ENCODE data around the gene KIF19.

The KIF19 gene

DNA sequence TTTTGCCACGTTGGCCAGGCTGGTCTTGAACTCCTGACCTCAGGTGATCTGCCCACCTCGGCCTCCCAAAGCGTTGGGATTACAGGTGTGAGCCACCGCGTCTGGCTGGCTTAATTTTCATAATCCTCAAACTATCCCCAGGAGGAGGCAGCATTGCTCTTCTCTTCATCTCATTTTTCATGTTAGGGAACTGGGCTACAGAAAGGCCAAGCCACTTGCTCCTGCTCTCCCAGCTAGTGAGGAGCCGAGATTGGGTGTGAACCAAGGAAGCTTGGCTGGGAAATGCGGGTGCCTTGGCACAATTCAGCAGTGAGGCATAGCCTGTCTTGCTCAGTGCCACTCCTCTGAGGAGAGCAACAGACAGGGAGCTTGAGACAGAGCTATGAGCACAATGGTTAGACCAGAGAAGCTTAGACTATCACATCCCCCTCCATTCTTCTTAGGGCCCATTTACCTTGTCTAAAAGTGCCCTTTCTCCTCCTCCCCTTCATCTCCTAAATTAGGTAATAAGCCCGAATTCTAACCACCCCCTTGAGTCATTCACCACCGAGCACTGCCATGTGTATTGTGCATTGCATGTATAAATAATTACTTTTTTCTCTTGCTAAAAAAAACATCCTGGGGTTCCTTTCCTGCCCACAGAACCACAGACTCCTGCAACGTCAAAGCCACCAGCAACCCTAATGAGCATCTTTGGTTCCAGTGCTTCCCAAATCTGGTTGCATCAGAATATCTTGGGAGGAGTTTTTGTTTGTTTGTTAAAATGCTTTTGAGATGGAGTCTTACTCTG is 20.0 kb upstream of the KIF19 start:
- no peak overlapping the region for H3K4me3 ChIP-seq (ENCODE audit: low read length)
- DNase-seq (ENCODE audit: low read depth) = no peak
- no peak overlapping the region for H3K9ac ChIP-seq (ENCODE audit: low read length)
- no peaks in the 10 kb centered on the region for H3K36me3 ChIP-seq (ENCODE audit: control insufficient read depth, insufficient read depth, low read length, severe bottlenecking)
- H3K27me3 ChIP-seq (replicated peaks; ENCODE audit: control insufficient read depth, insufficient read depth, low read length) = peaks cover 18% of the 10 kb centered on the region
- no peaks in the 10 kb centered on the region for H3K9me3 ChIP-seq (ENCODE audit: control insufficient read depth, low read length)
- H3K4me1 ChIP-seq (ENCODE audit: control insufficient read depth, insufficient read depth, low read length) = no peaks in the 10 kb centered on the region

DNA sequence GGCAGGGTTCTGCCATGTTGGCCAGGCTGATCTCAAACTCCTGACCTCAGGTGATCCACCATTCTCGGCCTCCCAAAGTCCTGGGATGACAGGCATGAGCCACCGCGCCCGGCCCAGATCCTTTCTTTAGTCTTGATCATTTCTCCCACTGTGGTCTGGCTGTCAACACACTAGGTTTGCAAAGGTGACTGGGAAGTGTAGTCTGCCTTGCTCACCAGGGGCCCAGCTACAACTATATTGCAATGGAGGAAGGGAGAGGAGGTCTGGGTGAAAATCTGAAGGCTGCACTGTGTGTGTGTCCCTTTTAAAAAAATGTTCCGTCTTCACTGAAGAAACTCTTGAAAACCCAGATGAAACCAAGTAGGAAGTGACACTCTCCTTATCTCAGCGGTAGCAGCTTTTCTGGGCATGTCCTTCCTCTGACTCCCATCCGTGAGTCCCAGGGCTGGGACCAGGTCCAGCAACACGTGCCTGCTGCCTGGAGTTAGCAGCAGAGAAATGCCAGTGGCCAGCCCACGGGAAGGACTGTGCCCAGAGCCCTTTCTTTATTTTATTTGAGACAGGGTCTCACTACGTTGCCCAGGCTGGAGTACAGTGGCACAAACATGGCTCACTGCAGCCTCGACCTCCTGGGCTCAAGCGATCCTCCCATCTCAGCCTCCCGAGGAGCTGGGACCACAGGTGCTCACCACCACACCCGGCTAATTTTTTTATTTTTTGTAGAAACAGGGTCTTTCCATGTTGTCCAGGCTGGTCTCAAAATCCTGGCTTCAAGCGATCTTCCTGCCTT is 17.8 kb upstream of the KIF19 start:
- H3K4me3 ChIP-seq (ENCODE audit: low read length) = no peak overlapping the region
- no peak overlapping the region for H3K9ac ChIP-seq (ENCODE audit: low read length)
- DNase-seq (ENCODE audit: low read depth) = no peak
- no peaks in the 10 kb centered on the region for H3K4me1 ChIP-seq (ENCODE audit: control insufficient read depth, insufficient read depth, low read length)
- H3K27me3 ChIP-seq (replicated peaks; ENCODE audit: control insufficient read depth, insufficient read depth, low read length) = peaks cover 18% of the 10 kb centered on the region
- no peaks in the 10 kb centered on the region for H3K36me3 ChIP-seq (ENCODE audit: control insufficient read depth, insufficient read depth, low read length, severe bottlenecking)
- H3K9me3 ChIP-seq (ENCODE audit: control insufficient read depth, low read length) = peaks cover 3% of the 10 kb centered on the region

DNA sequence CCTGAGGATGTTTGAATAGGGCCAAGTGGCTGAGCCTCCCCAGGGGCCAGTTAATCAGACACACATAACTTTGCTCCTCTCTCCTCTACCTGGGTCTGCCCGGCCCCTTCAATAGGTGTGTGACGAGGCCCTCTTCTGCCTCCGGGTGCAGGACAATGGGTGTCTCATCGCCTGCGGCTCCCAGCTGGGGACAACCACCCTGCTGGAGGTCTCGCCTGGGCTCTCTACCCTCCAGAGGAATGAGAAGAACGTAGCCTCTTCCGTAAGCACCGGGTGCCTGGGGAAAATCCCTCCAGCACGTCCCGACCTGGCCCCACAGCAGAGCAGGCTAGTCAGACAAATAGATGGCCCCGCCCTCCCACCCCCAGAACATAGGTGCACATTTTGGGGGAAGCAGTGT is 16.1 kb upstream of the KIF19 start:
- Histone ChIP-seq H3K36me3 (ENCODE audit: control insufficient read depth, insufficient read depth, low read length, severe bottlenecking) (no peaks in the 10 kb centered on the region), H3K27me3 (replicated peaks; ENCODE audit: control insufficient read depth, insufficient read depth, low read length) (peaks cover 18% of the 10 kb centered on the region), H3K4me1 (ENCODE audit: control insufficient read depth, insufficient read depth, low read length) (no peaks in the 10 kb centered on the region), H3K4me3 (ENCODE audit: low read length) (no peak overlapping the region), H3K9me3 (ENCODE audit: control insufficient read depth, low read length) (peaks cover 3% of the 10 kb centered on the region), H3K9ac (ENCODE audit: low read length) (no peak overlapping the region)
- DNase-seq (ENCODE audit: low read depth) = no peak

DNA sequence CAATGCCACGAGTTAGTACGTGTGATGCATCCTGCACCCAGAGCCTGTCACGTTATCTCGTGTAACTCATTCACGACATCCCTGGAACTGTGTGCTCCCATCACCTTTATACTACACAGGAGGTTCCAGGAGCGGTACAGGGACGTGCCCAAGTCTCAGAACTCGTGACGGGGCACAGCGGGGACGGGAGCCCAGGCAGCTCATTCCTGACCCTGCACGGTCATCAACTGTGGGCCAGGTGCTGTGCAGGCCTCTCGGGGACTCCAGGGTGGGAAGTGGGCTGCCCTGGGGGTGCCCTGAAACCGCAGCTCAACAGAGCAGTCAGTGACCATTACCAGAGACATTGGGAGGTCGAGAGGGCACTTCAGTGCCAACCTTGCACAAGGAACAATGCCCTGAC is 11.1 kb upstream of the KIF19 start:
- Histone ChIP-seq H3K4me1 (ENCODE audit: control insufficient read depth, insufficient read depth, low read length) (no peaks in the 10 kb centered on the region), H3K9ac (ENCODE audit: low read length) (no peak overlapping the region), H3K4me3 (ENCODE audit: low read length) (no peak overlapping the region), H3K27me3 (replicated peaks; ENCODE audit: control insufficient read depth, insufficient read depth, low read length) (peaks cover 31% of the 10 kb centered on the region), H3K9me3 (ENCODE audit: control insufficient read depth, low read length) (peaks cover 3% of the 10 kb centered on the region), H3K36me3 (ENCODE audit: control insufficient read depth, insufficient read depth, low read length, severe bottlenecking) (no peaks in the 10 kb centered on the region)
- DNase-seq (ENCODE audit: low read depth) = no peak

DNA sequence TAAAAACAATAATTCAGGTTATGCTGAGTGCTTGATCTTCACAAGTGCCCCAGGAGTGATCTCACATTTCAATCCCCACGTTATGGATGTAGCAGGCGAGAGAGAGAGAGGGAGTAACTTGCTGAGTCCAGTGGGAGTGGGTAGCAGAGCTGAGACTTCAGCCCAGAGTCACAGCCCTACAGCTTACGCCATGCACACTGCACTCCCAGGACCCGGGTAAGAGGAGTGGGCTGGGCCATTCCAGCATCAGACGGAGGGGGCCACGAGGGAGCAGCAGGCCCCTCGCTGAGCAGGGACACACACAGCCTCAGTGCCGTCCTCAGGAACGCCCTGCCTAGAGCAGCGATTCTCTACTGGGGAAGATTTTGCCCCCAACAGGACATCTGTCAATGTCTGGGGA is 9.8 kb upstream of the KIF19 start:
- Histone ChIP-seq H3K4me3 (ENCODE audit: low read length) (no peak overlapping the region), H3K36me3 (ENCODE audit: control insufficient read depth, insufficient read depth, low read length, severe bottlenecking) (no peaks in the 10 kb centered on the region), H3K9ac (ENCODE audit: low read length) (no peak overlapping the region), H3K4me1 (ENCODE audit: control insufficient read depth, insufficient read depth, low read length) (no peaks in the 10 kb centered on the region), H3K9me3 (ENCODE audit: control insufficient read depth, low read length) (peaks cover 3% of the 10 kb centered on the region), H3K27me3 (replicated peaks; ENCODE audit: control insufficient read depth, insufficient read depth, low read length) (peaks cover 40% of the 10 kb centered on the region)
- DNase-seq (ENCODE audit: low read depth) = no peak

GRCh38 chr17:74317071-74317470 is 9.0 kb upstream of the KIF19 start:
- no peak for DNase-seq (ENCODE audit: low read depth)
- H3K9me3 ChIP-seq (ENCODE audit: control insufficient read depth, low read length) = peaks cover 10% of the 10 kb centered on the region
- H3K9ac ChIP-seq (ENCODE audit: low read length) = no peak overlapping the region
- peaks cover 48% of the 10 kb centered on the region for H3K27me3 ChIP-seq (replicated peaks; ENCODE audit: control insufficient read depth, insufficient read depth, low read length)
- H3K4me3 ChIP-seq (ENCODE audit: low read length) = no peak overlapping the region
- no peaks in the 10 kb centered on the region for H3K36me3 ChIP-seq (ENCODE audit: control insufficient read depth, insufficient read depth, low read length, severe bottlenecking)
- H3K4me1 ChIP-seq (ENCODE audit: control insufficient read depth, insufficient read depth, low read length) = no peaks in the 10 kb centered on the region

- Histone ChIP-seq H3K36me3 (ENCODE audit: control insufficient read depth, insufficient read depth, low read length, severe bottlenecking) (no peaks in the 10 kb centered on the region), H3K4me1 (ENCODE audit: control insufficient read depth, insufficient read depth, low read length) (no peaks in the 10 kb centered on the region), H3K27me3 (replicated peaks; ENCODE audit: control insufficient read depth, insufficient read depth, low read length) (peaks cover 53% of the 10 kb centered on the region), H3K4me3 (ENCODE audit: low read length) (no peak overlapping the region), H3K9me3 (ENCODE audit: control insufficient read depth, low read length) (peaks cover 6% of the 10 kb centered on the region), H3K9ac (ENCODE audit: low read length) (no peak overlapping the region)
- DNase-seq (ENCODE audit: low read depth) = no peak
Observed at GRCh38 chr17:74318391-74318790, 7.6 kb upstream of the KIF19 start.

DNA sequence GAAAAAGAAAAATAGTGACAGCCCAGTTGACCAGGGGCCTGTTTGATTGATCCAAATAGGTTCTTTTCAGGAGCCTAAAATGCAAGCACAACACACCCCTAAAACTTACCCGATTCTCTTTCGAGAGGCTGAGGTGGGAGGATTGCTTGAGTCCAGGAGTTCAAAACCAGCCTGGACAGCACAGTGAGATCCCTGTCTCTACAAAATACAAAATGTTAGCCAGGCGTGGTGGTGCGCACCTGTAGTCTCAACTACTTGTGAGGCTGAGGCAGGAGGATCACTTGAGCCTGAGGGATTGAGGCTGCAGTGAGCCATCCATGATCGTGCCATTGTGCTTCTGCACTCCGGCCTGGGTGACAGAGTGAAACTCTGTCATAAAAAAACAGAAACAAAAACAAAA is 1.5 kb upstream of the KIF19 start:
- peaks cover 6% of the 10 kb centered on the region for H3K9me3 ChIP-seq (ENCODE audit: control insufficient read depth, low read length)
- H3K4me1 ChIP-seq (ENCODE audit: control insufficient read depth, insufficient read depth, low read length) = peaks cover 8% of the 10 kb centered on the region
- peaks cover 65% of the 10 kb centered on the region for H3K27me3 ChIP-seq (replicated peaks; ENCODE audit: control insufficient read depth, insufficient read depth, low read length)
- H3K9ac ChIP-seq (ENCODE audit: low read length) = no peak overlapping the region
- DNase-seq (ENCODE audit: low read depth) = no peak
- no peaks in the 10 kb centered on the region for H3K36me3 ChIP-seq (ENCODE audit: control insufficient read depth, insufficient read depth, low read length, severe bottlenecking)
- H3K4me3 ChIP-seq (ENCODE audit: low read length) = no peak overlapping the region

- no peak for DNase-seq (ENCODE audit: low read depth)
- peaks cover 8% of the 10 kb centered on the region for H3K4me1 ChIP-seq (ENCODE audit: control insufficient read depth, insufficient read depth, low read length)
- H3K27me3 ChIP-seq (replicated peaks; ENCODE audit: control insufficient read depth, insufficient read depth, low read length) = peaks cover 67% of the 10 kb centered on the region
- H3K9ac ChIP-seq (ENCODE audit: low read length) = no peak overlapping the region
- peaks cover 6% of the 10 kb centered on the region for H3K9me3 ChIP-seq (ENCODE audit: control insufficient read depth, low read length)
- no peak overlapping the region for H3K4me3 ChIP-seq (ENCODE audit: low read length)
- no peaks in the 10 kb centered on the region for H3K36me3 ChIP-seq (ENCODE audit: control insufficient read depth, insufficient read depth, low read length, severe bottlenecking)
Observed at GRCh38 chr17:74325376-74325742, 667 bp upstream of the KIF19 start.

DNA sequence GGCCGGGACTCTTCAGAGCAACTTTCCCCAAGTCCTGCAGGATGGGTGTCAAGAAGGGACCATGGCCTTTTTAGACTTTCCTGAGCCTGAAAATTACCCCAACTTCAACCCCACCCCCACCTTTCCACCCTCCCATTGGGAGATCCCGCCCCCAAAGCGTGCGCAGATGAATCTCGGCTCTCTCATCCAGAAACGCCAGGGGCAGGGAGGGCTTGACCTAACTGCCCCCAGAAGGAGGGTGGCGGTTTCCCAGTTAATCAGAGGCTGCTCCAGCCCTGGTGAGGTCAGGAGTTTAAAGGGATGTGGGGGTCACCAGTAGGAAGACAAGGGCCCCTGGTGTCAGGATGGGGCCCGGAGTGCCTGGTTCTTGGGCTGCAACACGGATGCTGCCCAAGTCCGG is 480 bp downstream of the KIF19 start:
- Histone ChIP-seq H3K4me1 (ENCODE audit: control insufficient read depth, insufficient read depth, low read length) (peaks cover 8% of the 10 kb centered on the region), H3K27me3 (replicated peaks; ENCODE audit: control insufficient read depth, insufficient read depth, low read length) (peaks cover 65% of the 10 kb centered on the region), H3K4me3 (ENCODE audit: low read length) (no peak overlapping the region), H3K36me3 (ENCODE audit: control insufficient read depth, insufficient read depth, low read length, severe bottlenecking) (no peaks in the 10 kb centered on the region), H3K9me3 (ENCODE audit: control insufficient read depth, low read length) (peaks cover 5% of the 10 kb centered on the region), H3K9ac (ENCODE audit: low read length) (no peak overlapping the region)
- no peak for DNase-seq (ENCODE audit: low read depth)

DNA sequence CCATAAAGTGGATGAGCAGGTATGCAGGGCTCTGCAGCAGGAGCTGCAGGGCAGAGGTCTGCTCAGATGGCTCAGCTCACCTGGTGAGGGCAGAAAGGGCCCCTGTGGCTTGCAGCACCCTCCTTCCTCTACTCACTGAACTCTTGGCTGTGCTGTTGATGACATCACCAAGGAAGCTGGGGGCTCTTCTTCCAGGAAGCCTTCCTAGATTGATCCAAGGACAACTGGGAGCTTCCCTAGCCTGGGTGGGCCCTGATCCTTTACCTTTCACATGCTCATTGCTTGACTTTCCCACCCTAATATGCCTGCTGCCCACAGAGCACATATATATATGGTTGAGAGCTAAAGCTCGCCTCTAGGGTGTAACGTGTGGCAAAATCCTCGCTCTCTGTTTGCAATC is 2.5 kb downstream of the KIF19 start:
- H3K9ac ChIP-seq (ENCODE audit: low read length) = no peak overlapping the region
- peaks cover 8% of the 10 kb centered on the region for H3K4me1 ChIP-seq (ENCODE audit: control insufficient read depth, insufficient read depth, low read length)
- no peaks in the 10 kb centered on the region for H3K9me3 ChIP-seq (ENCODE audit: control insufficient read depth, low read length)
- no peak for DNase-seq (ENCODE audit: low read depth)
- H3K36me3 ChIP-seq (ENCODE audit: control insufficient read depth, insufficient read depth, low read length, severe bottlenecking) = no peaks in the 10 kb centered on the region
- H3K27me3 ChIP-seq (replicated peaks; ENCODE audit: control insufficient read depth, insufficient read depth, low read length) = peaks cover 65% of the 10 kb centered on the region
- H3K4me3 ChIP-seq (ENCODE audit: low read length) = no peak overlapping the region
